Panc1 (cell line): ENCODE measurements around the gene EMD. TPM values are rescaled to one million over a fixed set of nuclear protein-coding genes. Genes with fewer than 3 reads are reported as not detected.
A peak's percentile ranks its signal among the peaks of the same experiment; 100 is the strongest.

Source experiments
- ATAC-seq: fragments of 200-7000 bp; cut with Tn5 transposase; 2 replicates; pipeline ENCODE4 v1.9.1; 2020; ENCODE audit warnings: mild to moderate bottlenecking, moderate library complexity
- BruUV-seq: library from RNA; stranded (reverse); fragments of 400-500 nt; replicated peaks from 2 replicates; lab custom pipeline; 2021; lab: Mats Ljungman, UMichigan
- CTCF ChIA-PET: fragments of 300-600 bp; sonication (Branson Sonifier 250); formaldehyde crosslinking; loops from one replicate; lab custom pipeline; 2022; ENCODE audit warnings: antibody characterized with exemption; lab: Charles Lee
- POLR2A ChIA-PET: fragments of 300-600 bp; sonication (Branson Sonifier 250); formaldehyde crosslinking; loops from one replicate; lab custom pipeline; 2022; ENCODE audit warnings: antibody characterized with exemption; lab: Charles Lee
- DNase-seq: peaks from one replicate; pipeline ENCODE4 v3.0.0-alpha.2; 2010; ENCODE audit warnings: low read depth, low spot score
- H3K27ac ChIP-seq: 2 replicates; pipeline ENCODE4 v1.5.1; 2011; ENCODE audit warnings: mild to moderate bottlenecking, low read length, inconsistent platforms
- H3K27me3 ChIP-seq: fragments of 200-500 bp; sonication (Bioruptor generic); 2 replicates; pipeline ENCODE4 v1.6.0; 2014; ENCODE audit warnings: low read length, inconsistent platforms; ENCODE audit not compliant: control insufficient read depth, insufficient read depth
- H3K36me3 ChIP-seq: fragments of 200-500 bp; sonication (Bioruptor generic); 2 replicates; pipeline ENCODE4 v1.5.1; 2014; ENCODE audit warnings: inconsistent platforms, mild to moderate bottlenecking, low read length, moderate library complexity; ENCODE audit not compliant: control insufficient read depth, insufficient read depth
- H3K4me1 ChIP-seq: 2 replicates; pipeline ENCODE4 v1.5.1; 2011; ENCODE audit warnings: inconsistent platforms, mild to moderate bottlenecking, low read length, moderate library complexity; ENCODE audit not compliant: control insufficient read depth, insufficient read depth
- H3K4me3 ChIP-seq, 2 experiments: 2 replicates each; pipeline ENCODE4 v1.5.1; 2011 to 2012; ENCODE audit warnings: low read depth in 2 of 2, low read length in 2 of 2, mild to moderate bottlenecking in 2 of 2, inconsistent platforms in 1 of 2, moderate library complexity in 1 of 2
- H3K9me3 ChIP-seq: fragments of 200-500 bp; sonication (Bioruptor generic); 2 replicates; pipeline ENCODE4 v1.5.1; 2014; ENCODE audit warnings: low read depth, mild to moderate bottlenecking, inconsistent platforms, low read length, moderate library complexity; ENCODE audit not compliant: control insufficient read depth, insufficient read depth
- POLR2AphosphoS5 ChIP-seq: IDR thresholded peaks from 2 replicates; pipeline ENCODE4 v1.6.1; 2012; ENCODE audit warnings: mild to moderate bottlenecking, low read depth, low read length, moderate library complexity
- REST ChIP-seq, 2 experiments: IDR thresholded peaks; 2 replicates each; pipeline ENCODE4 v1.6.1; 2011 to 2012; ENCODE audit warnings: low read depth in 2 of 2, control low read depth in 1 of 2, low read length in 1 of 2, mild to moderate bottlenecking in 1 of 2, moderate library complexity in 1 of 2; ENCODE audit not compliant: insufficient read depth in 1 of 2
- SIN3A ChIP-seq: IDR thresholded peaks from 2 replicates; pipeline ENCODE4 v1.6.1; 2012; ENCODE audit warnings: low read depth, mild to moderate bottlenecking, low read length, moderate library complexity, borderline replicate concordance; ENCODE audit not compliant: insufficient read depth
- TCF7L2 ChIP-seq: IDR thresholded peaks from 2 replicates; pipeline ENCODE4 v1.6.1; 2011; ENCODE audit warnings: mild to moderate bottlenecking, low read depth, low read length, inconsistent platforms
- in situ Hi-C: cut with HindIII; loops from 2 replicates; pipeline ENCODE4 v1.10.0; 2016; ENCODE audit warnings: low sequenced_read_pairs, low pct_unique_long_range_greater_than_20kb
- intact Hi-C: fragments of 100-400 bp; cut with micrococcal nuclease; formaldehyde crosslinking; loops from one replicate; pipeline ENCODE4 v1.10.0; 2022; ENCODE audit not compliant: unreplicated experiment
- total RNA-seq: library from RNA; stranded (reverse); gene quantifications from one replicate; pipeline ENCODE4 v1.2.1, GENCODE V29; 2021; ENCODE audit not compliant: unreplicated experiment
- TF ChIP-seq, protein P1 (sequence below): fragments of 450-650 bp; IDR thresholded peaks from 2 replicates; pipeline ENCODE4 v1.5.1; 2017; ENCODE audit warnings: mild to moderate bottlenecking

The EMD gene
- total RNA-seq, 1 experiment from 2014 or later, result 178 TPM

DNA sequence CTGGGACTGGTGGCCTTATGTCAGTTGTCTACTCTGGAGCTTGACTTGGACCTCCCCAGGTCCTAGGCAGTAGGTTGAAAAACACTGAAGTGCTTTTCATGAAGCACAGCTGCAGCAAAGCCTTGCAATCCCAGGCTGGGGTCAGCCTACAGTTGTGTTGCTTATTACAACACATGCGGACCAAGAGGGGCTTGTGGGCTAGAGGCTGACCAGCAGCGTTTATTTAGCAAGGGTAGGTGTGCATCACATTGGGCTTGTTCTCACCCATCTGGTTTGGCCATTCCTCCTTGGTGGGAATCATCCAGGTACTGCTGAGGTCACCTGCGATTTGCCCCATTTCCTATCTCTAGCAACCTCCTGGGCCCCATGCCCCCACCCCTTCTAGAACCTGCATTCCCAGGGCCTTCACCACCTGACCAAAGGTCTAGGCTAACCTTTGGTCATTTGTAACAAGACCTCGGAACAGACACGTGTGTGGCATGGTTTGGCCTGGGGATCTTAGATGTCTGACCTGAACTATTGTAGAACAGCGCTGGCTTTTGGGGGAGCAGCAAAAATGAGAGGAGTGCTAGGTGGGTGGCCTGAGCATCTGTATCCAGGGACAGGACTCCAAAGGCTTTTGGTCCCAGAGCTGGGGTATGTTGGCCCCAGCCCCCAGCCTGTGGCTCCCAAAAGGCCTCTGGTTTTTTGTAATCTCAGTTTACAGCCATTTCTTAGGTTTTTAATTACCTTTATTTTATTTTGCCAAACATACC, 22.1 kb downstream of the EMD start:
- BruUV-seq, result no TSS peak
- in situ Hi-C loops, result no loop called here
- H3K4me1 ChIP-seq, result peaks cover 29% of the 10 kb centered on the region
- CTCF ChIA-PET, result no interaction called here
- ATAC-seq (peak; percentile 4), DNase-seq (no peak)
- no peaks in the 10 kb centered on the region for H3K27me3 ChIP-seq
- no peak overlapping the region for H3K4me3 ChIP-seq
- POLR2A ChIA-PET, result interaction anchor here (0.5 kb wide), 1 partner anchor 74 kb away, joined by 4 read pairs; no protein-coding TSS in a partner anchor
- H3K36me3 ChIP-seq, result peaks cover 10% of the 10 kb centered on the region
- H3K27ac ChIP-seq, result peak overlapping the region; percentile 64
- no peaks in the 10 kb centered on the region for H3K9me3 ChIP-seq
- TF ChIP-seq TCF7L2, result no peak
- TF ChIP-seq POLR2AphosphoS5, result peak; percentile 99
- TF ChIP-seq REST (IDR thresholded peaks at IDR 0.05; ENCODE audit: insufficient read depth in 1 of 2, low read depth in 2 of 2, low read length in 1 of 2), result no peak
- TF ChIP-seq, protein P1, sequence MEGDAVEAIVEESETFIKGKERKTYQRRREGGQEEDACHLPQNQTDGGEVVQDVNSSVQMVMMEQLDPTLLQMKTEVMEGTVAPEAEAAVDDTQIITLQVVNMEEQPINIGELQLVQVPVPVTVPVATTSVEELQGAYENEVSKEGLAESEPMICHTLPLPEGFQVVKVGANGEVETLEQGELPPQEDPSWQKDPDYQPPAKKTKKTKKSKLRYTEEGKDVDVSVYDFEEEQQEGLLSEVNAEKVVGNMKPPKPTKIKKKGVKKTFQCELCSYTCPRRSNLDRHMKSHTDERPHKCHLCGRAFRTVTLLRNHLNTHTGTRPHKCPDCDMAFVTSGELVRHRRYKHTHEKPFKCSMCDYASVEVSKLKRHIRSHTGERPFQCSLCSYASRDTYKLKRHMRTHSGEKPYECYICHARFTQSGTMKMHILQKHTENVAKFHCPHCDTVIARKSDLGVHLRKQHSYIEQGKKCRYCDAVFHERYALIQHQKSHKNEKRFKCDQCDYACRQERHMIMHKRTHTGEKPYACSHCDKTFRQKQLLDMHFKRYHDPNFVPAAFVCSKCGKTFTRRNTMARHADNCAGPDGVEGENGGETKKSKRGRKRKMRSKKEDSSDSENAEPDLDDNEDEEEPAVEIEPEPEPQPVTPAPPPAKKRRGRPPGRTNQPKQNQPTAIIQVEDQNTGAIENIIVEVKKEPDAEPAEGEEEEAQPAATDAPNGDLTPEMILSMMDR, result no peak
- peak; percentile 53; the same call in 1 of the 2 replicates for TF ChIP-seq SIN3A
- intact Hi-C loops, result no loop called here

DNA sequence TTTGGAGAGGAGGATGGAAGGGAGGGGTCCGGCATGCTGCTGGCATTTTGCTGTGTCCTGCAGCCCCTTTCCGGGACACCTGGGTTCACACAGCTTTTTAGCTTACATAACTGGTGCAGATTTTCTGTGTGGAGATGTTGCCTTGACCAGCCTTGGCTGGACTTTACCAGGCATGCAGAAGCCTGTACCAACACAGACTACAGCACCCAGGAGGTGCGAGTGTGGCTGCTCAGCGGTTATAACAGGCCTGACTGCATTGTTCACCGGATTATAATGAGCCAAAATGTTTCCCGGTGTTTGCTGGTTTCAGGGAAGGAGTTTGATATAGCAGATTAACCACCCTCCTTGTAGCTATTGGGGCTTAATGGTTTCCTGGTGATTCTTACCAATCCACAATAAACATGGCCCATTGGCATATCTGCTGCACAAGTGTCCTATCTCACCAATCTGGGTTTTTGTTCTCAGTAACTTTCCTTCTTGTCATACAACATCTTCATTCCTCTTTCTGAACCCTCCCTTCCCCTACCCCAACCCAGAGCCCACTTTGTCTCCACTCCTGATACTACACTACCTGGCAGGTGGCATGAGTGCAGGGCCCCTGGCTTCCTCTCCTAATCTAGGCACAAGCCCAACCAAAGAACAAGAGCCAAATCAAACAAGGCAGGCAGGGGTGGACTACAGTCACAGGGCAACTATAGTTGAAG, 23.0 kb downstream of the EMD start:
- in situ Hi-C loops (no loop called here), intact Hi-C loops (no loop called here)
- ATAC-seq (peak; percentile 13; the same call in 1 of the 2 replicates), DNase-seq (no peak)
- CTCF ChIA-PET, result interaction anchor here (0.7 kb wide), 1 partner anchor 585 kb away, joined by 3 read pairs; no protein-coding TSS in a partner anchor
- Histone ChIP-seq H3K27me3 (no peaks in the 10 kb centered on the region), H3K9me3 (no peaks in the 10 kb centered on the region), H3K4me3 (no peak overlapping the region), H3K27ac (peak overlapping the region; percentile 64), H3K36me3 (peaks cover 10% of the 10 kb centered on the region), H3K4me1 (peaks cover 29% of the 10 kb centered on the region)
- TF ChIP-seq SIN3A (0 out of 2 replicates have a peak, but pooled peaks have one; percentile 29), REST (IDR thresholded peaks at IDR 0.05; ENCODE audit: insufficient read depth in 1 of 2, low read depth in 2 of 2, low read length in 1 of 2) (no peak)
- TSS peak; percentile 87 for BruUV-seq
- POLR2A ChIA-PET, result interaction anchor here (0.5 kb wide), 1 partner anchor 73 kb away, joined by 4 read pairs; no protein-coding TSS in a partner anchor
